ENCODE measurements around the gene FABP3.
A peak's percentile ranks its signal among the peaks of the same experiment; 100 is the strongest.

FABP3 gene

DNA sequence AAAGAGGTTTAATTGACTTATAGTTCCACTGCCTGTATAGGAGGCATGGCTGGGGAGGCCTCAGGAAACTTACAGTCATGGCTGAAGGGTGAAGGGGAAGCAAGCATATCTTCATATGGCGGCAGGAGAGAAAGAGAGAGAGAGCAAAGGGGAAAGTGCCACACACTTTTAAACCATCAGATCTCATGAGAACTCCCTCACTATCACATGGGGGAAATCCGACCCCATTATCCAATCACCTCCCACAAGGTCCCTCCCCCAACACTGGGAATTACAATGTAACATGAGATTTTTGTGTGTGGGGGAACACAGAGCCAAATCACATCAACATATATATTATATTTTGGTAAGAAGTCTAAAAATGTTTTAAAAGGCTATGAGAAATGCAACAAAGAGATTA is 27.2 kb downstream of the FABP3 start:
- no peak for DNase-seq (ENCODE audit: low read depth)
- TF ChIP-seq, protein P1, sequence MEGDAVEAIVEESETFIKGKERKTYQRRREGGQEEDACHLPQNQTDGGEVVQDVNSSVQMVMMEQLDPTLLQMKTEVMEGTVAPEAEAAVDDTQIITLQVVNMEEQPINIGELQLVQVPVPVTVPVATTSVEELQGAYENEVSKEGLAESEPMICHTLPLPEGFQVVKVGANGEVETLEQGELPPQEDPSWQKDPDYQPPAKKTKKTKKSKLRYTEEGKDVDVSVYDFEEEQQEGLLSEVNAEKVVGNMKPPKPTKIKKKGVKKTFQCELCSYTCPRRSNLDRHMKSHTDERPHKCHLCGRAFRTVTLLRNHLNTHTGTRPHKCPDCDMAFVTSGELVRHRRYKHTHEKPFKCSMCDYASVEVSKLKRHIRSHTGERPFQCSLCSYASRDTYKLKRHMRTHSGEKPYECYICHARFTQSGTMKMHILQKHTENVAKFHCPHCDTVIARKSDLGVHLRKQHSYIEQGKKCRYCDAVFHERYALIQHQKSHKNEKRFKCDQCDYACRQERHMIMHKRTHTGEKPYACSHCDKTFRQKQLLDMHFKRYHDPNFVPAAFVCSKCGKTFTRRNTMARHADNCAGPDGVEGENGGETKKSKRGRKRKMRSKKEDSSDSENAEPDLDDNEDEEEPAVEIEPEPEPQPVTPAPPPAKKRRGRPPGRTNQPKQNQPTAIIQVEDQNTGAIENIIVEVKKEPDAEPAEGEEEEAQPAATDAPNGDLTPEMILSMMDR (IDR thresholded peaks at IDR 0.05; ENCODE audit: low read depth, low read length, missing control alignments), result no peak
- H3K4me3 ChIP-seq (ENCODE audit: low read depth, low read length), result no peak overlapping the region

DNA sequence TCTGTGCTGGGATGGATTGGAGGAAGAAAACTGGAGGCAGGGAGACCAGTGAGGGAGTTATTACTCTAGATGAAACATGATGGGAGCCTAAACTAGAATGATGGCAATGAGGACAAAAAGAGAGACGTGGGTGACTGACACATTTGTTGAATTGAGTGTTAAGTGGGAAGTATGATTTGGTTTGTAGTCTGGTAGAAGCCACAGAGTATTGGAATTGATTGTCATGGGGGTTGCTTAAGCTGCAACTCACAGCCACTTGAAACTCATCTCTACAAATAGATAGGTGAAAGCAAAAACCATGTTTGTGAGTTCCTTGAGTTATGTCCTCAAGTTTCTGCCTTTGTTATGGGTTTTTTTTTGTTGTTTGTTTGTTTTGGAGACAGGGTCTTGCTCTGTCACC is 28.4 kb downstream of the FABP3 start:
- TF ChIP-seq, protein P1 (IDR thresholded peaks at IDR 0.05; ENCODE audit: low read depth, low read length, missing control alignments), result no peak
- no peak for DNase-seq (ENCODE audit: low read depth)
- no peak overlapping the region for H3K4me3 ChIP-seq (ENCODE audit: low read depth, low read length)

DNA sequence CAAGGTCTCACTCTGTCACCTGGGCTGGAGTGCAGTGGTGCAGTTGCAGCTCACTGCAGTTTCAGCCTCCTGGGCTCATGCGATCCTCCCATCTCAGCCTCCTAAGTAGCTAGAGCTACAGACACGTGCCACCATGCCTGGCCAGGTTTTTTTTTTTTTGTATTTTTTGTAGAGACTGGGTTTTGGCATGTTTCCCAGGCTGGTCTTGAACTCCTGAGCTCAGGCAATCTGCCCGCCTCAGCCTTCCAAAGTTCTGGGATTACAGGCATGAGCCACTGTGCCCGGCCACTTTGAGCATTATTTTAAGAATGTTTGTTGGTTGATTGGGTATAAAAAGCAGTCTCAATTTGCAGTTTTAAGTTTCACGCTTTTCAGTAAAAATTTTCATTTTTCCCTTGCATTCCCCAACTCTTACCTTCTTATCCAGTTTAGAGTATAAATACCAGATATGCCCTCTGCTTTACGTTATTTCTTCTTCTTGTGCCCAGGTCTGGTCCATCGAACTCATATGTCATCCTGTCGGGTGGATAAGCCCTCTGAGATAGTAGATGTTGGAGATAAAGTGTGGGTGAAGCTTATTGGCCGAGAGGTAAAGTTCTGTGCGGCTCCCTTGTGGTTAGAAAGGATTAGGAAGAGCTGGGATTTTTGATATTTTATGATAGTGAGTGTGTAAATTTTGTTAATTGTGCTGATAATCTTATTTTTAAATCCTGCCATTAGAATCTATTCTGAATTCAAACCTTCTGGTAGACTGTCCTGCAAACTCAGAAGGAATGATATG is 36.0 kb downstream of the FABP3 start:
- TF ChIP-seq, protein P1 (IDR thresholded peaks at IDR 0.05; ENCODE audit: low read depth, low read length, missing control alignments), result no peak
- no peak for DNase-seq (ENCODE audit: low read depth)
- H3K4me3 ChIP-seq (ENCODE audit: low read depth, low read length), result no peak overlapping the region

DNA sequence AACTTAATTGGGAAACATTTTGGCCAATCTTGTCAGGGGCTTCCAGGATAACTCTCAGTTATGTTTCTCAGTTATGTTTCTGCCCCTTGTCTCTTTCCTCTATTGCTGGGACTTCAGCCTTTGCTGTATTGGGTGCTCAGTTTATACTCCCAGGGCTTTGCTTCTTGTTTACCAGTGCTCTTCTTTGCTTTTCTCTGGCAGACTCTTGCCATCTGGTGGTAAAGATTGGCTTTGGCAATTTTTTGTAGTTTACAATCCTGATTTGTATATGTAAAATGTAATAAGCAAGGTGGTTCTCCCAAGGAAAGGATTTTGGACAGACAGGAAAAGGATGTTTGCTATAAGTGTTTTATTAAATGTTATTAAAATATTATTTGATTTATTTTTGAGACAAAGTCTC is 37.9 kb downstream of the FABP3 start:
- no peak overlapping the region for H3K4me3 ChIP-seq (ENCODE audit: low read depth, low read length)
- TF ChIP-seq, protein P1 (IDR thresholded peaks at IDR 0.05; ENCODE audit: low read depth, low read length, missing control alignments), result peak; percentile 23
- no peak for DNase-seq (ENCODE audit: low read depth)

DNA sequence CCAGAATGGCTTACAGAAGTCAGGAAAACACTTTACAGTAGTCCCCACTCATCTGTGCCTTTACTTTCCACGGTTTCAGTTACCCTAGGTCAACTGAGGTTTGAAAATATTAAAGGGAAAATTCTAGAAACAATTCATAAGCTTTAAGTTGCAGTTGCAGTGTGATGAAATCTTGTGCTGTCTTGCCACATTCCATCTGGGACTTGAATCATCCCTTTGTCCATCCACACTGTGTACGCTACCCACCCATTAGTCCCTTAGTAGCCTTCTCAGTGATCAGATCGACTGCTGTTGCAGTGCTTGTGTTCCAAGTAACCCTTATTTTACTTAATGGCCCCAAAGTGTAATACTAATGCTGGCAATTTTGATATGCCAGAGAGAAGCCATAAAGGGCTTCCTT is 45.5 kb downstream of the FABP3 start:
- no peak for DNase-seq (ENCODE audit: low read depth)
- TF ChIP-seq, protein P1 (IDR thresholded peaks at IDR 0.05; ENCODE audit: low read depth, low read length, missing control alignments), result no peak
- H3K4me3 ChIP-seq (ENCODE audit: low read depth, low read length), result no peak overlapping the region

DNA sequence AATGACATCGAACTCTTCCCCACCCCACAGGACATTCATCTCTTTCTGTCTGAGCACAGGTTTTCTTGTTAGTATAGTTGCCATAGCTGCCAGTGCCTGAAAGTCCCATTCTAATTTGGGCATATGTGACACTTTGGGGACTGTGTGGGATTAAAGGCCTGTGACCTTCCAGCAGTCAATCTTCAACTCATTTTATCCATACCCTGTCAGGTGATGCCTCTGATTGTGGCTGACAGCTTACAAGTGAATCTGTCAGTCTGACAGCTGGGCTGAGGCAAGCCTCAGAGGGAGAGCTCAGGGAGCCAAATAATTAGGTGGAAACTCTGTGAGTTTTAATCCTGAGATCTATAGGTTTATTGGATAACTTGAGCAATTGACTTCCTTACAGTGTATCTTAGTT is 46.4 kb downstream of the FABP3 start:
- TF ChIP-seq, protein P1 (IDR thresholded peaks at IDR 0.05; ENCODE audit: low read depth, low read length, missing control alignments), result no peak

DNA sequence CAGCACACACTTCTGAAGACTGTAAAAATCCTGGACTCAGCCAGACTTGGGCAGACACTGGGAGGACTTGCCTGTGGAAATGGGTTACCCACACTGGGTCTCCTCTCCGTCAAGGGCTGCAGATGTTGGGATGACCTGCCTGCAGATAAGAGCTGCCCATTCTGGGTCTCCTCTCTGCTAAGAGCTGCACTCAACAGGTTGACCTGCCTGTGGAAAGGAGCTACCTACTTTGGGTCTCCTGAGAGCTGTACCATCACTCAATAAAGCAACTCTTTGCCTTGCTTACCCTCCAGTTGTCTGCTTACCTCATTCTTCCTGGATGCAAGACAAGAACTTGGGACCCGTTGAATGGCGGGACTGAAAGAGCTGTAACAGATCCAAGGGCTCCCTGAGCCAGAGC is 47.9 kb downstream of the FABP3 start:
- no peak for DNase-seq (ENCODE audit: low read depth)
- H3K4me3 ChIP-seq (ENCODE audit: low read depth, low read length), result no peak overlapping the region
- TF ChIP-seq, protein P1 (IDR thresholded peaks at IDR 0.05; ENCODE audit: low read depth, low read length, missing control alignments), result no peak

More for the DNA sequence above, 46.4 kb downstream of the FABP3 start:
- DNase-seq (ENCODE audit: low read depth), result no peak
- no peak overlapping the region for H3K4me3 ChIP-seq (ENCODE audit: low read depth, low read length)

All from GM12864 (cell line).